Uterus (tissue), 4 donors: Measurements from ENCODE around the gene SLC16A3. TPM values are rescaled to one million over a fixed set of nuclear protein-coding genes. Genes with fewer than 3 reads are reported as not detected.

Source experiments
- DNase-seq, 2 donors: peaks; one replicate each; pipeline ENCODE4 v3.0.0-alpha.2; 2019 to 2020
- H3K27ac ChIP-seq, 2 donors: fragments of 200-600 bp; sonication (generic); 1 replicate in 1 of 2; 2 replicates in 1 of 2; pipeline ENCODE4 v1.5.1; 2016 to 2018
- H3K27me3 ChIP-seq, 2 donors: fragments of 200-600 bp; sonication (generic); one replicate each; pipeline ENCODE4 v1.5.1; 2018 to 2019; ENCODE audit warnings: control low read depth in 1 of 2
- H3K36me3 ChIP-seq, 2 donors: fragments of 200-600 bp; sonication (generic); one replicate each; pipeline ENCODE4 v1.5.1; 2019; ENCODE audit warnings: control low read depth in 1 of 2
- H3K4me1 ChIP-seq, 2 donors: fragments of 200-600 bp; sonication (generic); one replicate each; pipeline ENCODE4 v1.5.1; 2018 to 2019; ENCODE audit warnings: control low read depth in 1 of 2
- H3K4me3 ChIP-seq, 2 donors: fragments of 200-600 bp; sonication (generic); 1 replicate in 1 of 2; 2 replicates in 1 of 2; pipeline ENCODE4 v1.5.1; 2018 to 2019; ENCODE audit warnings: mild to moderate bottlenecking in 1 of 2
- H3K9me3 ChIP-seq, 2 donors: fragments of 200-600 bp; sonication (generic); one replicate each; pipeline ENCODE4 v1.5.1; 2019; ENCODE audit warnings: control low read depth in 1 of 2
- CTCF ChIP-seq, 4 experiments: fragments of 200-600 bp in 2 of 4; fragments of 450-650 bp in 2 of 4; sonication (generic) in 2 of 4; IDR thresholded peaks; one replicate each; pipeline ENCODE4 v1.5.1; 2016 to 2019; ENCODE audit warnings: antibody characterized with exemption in 4 of 4, mild to moderate bottlenecking in 2 of 4, moderate library complexity in 1 of 4
- POLR2A ChIP-seq, 2 donors: fragments of 450-650 bp; IDR thresholded peaks; one replicate each; pipeline ENCODE4 v1.6.1; 2016; ENCODE audit warnings: antibody characterized with exemption in 2 of 2, mild to moderate bottlenecking in 1 of 2, moderate library complexity in 1 of 2
- intact Hi-C: fragments of 100-400 bp; cut with DNase I; formaldehyde crosslinking; loops from one replicate; pipeline ENCODE4 v1.15.1; 2023; ENCODE audit warnings: low total_unique reads
- total RNA-seq, 4 donors: library from RNA; depleted of rRNA in 3 of 4; stranded (reverse); fragments of >200 nt in 3 of 4; gene quantifications; one replicate each; pipeline versions ENCODE4 v1.1.0 to v1.2.4, GENCODE V29; 2014 to 2023
- donor health status: DM: yes; HTN: yes; CAD: no.

SLC16A3 gene
- total RNA-seq, 4 donors from 2014 or later: 1.5 to 28.6 (median 12.2) TPM

GRCh38 chr17:82246040-82246364, 17.2 kb downstream of the SLC16A3 start:
- Histone ChIP-seq H3K4me1 (peaks cover 13 to 52% of the 10 kb centered on the region in 2 donors), H3K9me3 (no peaks in the 10 kb centered on the region), H3K27ac (peak overlapping the region; percentile 72 to 73), H3K4me3 (no peak overlapping the region), H3K27me3 (no peaks in the 10 kb centered on the region), H3K36me3 (no peaks in the 10 kb centered on the region)
- no peak for DNase-seq
- intact Hi-C loops: no loop called here
- TF ChIP-seq CTCF (IDR thresholded peaks at IDR 0.05): no peak
- TF ChIP-seq POLR2A (IDR thresholded peaks at IDR 0.05): no peak

GRCh38 chr17:82246365-82247181, 17.7 kb downstream of the SLC16A3 start:
- Histone ChIP-seq H3K27me3 (no peaks in the 10 kb centered on the region), H3K36me3 (no peaks in the 10 kb centered on the region), H3K4me3 (no peak overlapping the region), H3K9me3 (no peaks in the 10 kb centered on the region), H3K27ac (peak overlapping the region; percentile 72 to 73), H3K4me1 (peaks cover 8 to 46% of the 10 kb centered on the region in 2 donors)
- no peak for TF ChIP-seq POLR2A (IDR thresholded peaks at IDR 0.05)
- TF ChIP-seq CTCF (IDR thresholded peaks at IDR 0.05): no peak
- peak; percentile 57 to 65 for DNase-seq
- intact Hi-C loops: no loop called here

GRCh38 chr17:82247182-82247823, 18.5 kb downstream of the SLC16A3 start:
- intact Hi-C loops: no loop called here
- TF ChIP-seq CTCF (IDR thresholded peaks at IDR 0.05): no peak
- no peak for TF ChIP-seq POLR2A (IDR thresholded peaks at IDR 0.05)
- Histone ChIP-seq H3K4me1 (peaks cover 6 to 39% of the 10 kb centered on the region in 2 donors), H3K27ac (peak overlapping the region; percentile 72 to 73), H3K4me3 (no peak overlapping the region), H3K27me3 (no peaks in the 10 kb centered on the region), H3K9me3 (no peaks in the 10 kb centered on the region), H3K36me3 (no peaks in the 10 kb centered on the region)
- DNase-seq: no peak

- Histone ChIP-seq H3K36me3 (no peaks in the 10 kb centered on the region), H3K4me1 (peaks cover 6 to 32% of the 10 kb centered on the region in 2 donors), H3K27me3 (no peaks in the 10 kb centered on the region), H3K9me3 (no peaks in the 10 kb centered on the region), H3K27ac (peak overlapping the region; percentile 72 to 73), H3K4me3 (no peak overlapping the region)
- intact Hi-C loops: no loop called here
- no peak for DNase-seq
- TF ChIP-seq CTCF (IDR thresholded peaks at IDR 0.05) (no peak), POLR2A (IDR thresholded peaks at IDR 0.05) (no peak)
These were observed 19.2 kb downstream of the SLC16A3 start for GRCh38 chr17:82247856-82248671.
